HepG2 (cell line): ENCODE data around the gene TMCO6. TPM values are rescaled to one million over a fixed set of nuclear protein-coding genes. Genes with fewer than 3 reads are reported as not detected.

Experiments used
- ATF5 ChIP-seq: sonication (generic); formaldehyde crosslinking; IDR thresholded peaks from 2 replicates; pipeline ENCODE4 v1.4.0; 2020; ENCODE audit warnings: mild to moderate bottlenecking, low read depth, missing genetic modification reagents
- ATRX ChIP-seq: sonication (generic); formaldehyde crosslinking; IDR thresholded peaks from 2 replicates; pipeline ENCODE4 v1.4.0; 2020; ENCODE audit warnings: missing genetic modification reagents, borderline replicate concordance
- BATF2 ChIP-seq: sonication (generic); formaldehyde crosslinking; IDR thresholded peaks from 2 replicates; pipeline ENCODE4 v1.8.0; 2022; ENCODE audit warnings: mild to moderate bottlenecking, missing genetic modification reagents, moderate library complexity
- CAMTA2 ChIP-seq: sonication (generic); formaldehyde crosslinking; IDR thresholded peaks from 2 replicates; pipeline ENCODE4 v1.4.0; 2020; ENCODE audit warnings: mild to moderate bottlenecking, missing genetic modification reagents, borderline replicate concordance
- FOXA1 ChIP-seq, 2 experiments: fragments of 450-650 bp in 1 of 2; sonication (generic) in 1 of 2; formaldehyde crosslinking in 1 of 2; IDR thresholded peaks; 2 replicates each; pipeline versions ENCODE4 v1.4.0 to v1.6.1; 2016 to 2020; ENCODE audit warnings: missing genetic modification reagents in 1 of 2
- KAT7 ChIP-seq: IDR thresholded peaks from 2 replicates; pipeline ENCODE4 v1.6.1; 2018; ENCODE audit warnings: borderline replicate concordance, missing compliant biosample characterization
- KDM5B ChIP-seq: sonication (generic); formaldehyde crosslinking; IDR thresholded peaks from 2 replicates; pipeline ENCODE4 v1.4.0; 2020; ENCODE audit warnings: missing genetic modification reagents, mild to moderate bottlenecking, borderline replicate concordance
- MAFF ChIP-seq: IDR thresholded peaks from 2 replicates; pipeline ENCODE4 v1.6.1; 2011; ENCODE audit warnings: low read depth, low read length, improper control_type of control experiment
- NCOA2 ChIP-seq: sonication (generic); formaldehyde crosslinking; IDR thresholded peaks from 2 replicates; pipeline ENCODE4 v1.8.0; 2022; ENCODE audit warnings: inconsistent platforms
- NFIB ChIP-seq: sonication (generic); formaldehyde crosslinking; IDR thresholded peaks from 2 replicates; pipeline ENCODE4 v1.9.0; 2021; ENCODE audit warnings: missing genetic modification reagents, mild to moderate bottlenecking, borderline replicate concordance
- PHF5A ChIP-seq: IDR thresholded peaks from one replicate; pipeline ENCODE4 v1.6.1; 2018; ENCODE audit warnings: low read depth, missing genetic modification reagents; ENCODE audit not compliant: unreplicated experiment
- RBAK ChIP-seq: sonication (generic); formaldehyde crosslinking; IDR thresholded peaks from 2 replicates; pipeline ENCODE4 v1.5.1; 2020; ENCODE audit warnings: mild to moderate bottlenecking, missing genetic modification reagents
- SMYD3 ChIP-seq: sonication (generic); formaldehyde crosslinking; IDR thresholded peaks from 2 replicates; pipeline ENCODE4 v1.8.1; 2023; ENCODE audit warnings: mild to moderate bottlenecking, missing genetic modification reagents
- SPEN ChIP-seq: sonication (generic); formaldehyde crosslinking; IDR thresholded peaks from 2 replicates; pipeline ENCODE4 v1.5.1; 2020; ENCODE audit warnings: low read depth, mild to moderate bottlenecking, missing genetic modification reagents
- TCF7 ChIP-seq: sonication (generic); IDR thresholded peaks from 2 replicates; pipeline ENCODE4 v1.6.1; 2016; ENCODE audit warnings: antibody characterized with exemption, low read depth
- ZBTB46 ChIP-seq: sonication (generic); formaldehyde crosslinking; IDR thresholded peaks from 2 replicates; pipeline ENCODE4 v1.4.0; 2020; ENCODE audit warnings: mild to moderate bottlenecking, missing genetic modification reagents, borderline replicate concordance
- ZFP90 ChIP-seq: sonication (generic); formaldehyde crosslinking; IDR thresholded peaks from 2 replicates; pipeline ENCODE4 v1.8.0; 2022; ENCODE audit warnings: missing genetic modification reagents, mild to moderate bottlenecking, inconsistent platforms, borderline replicate concordance
- ZFYVE20 ChIP-seq: sonication (generic); formaldehyde crosslinking; IDR thresholded peaks from 2 replicates; pipeline ENCODE4 v1.8.0; 2023; ENCODE audit warnings: low read depth, mild to moderate bottlenecking, moderate library complexity, missing genetic modification reagents, borderline replicate concordance
- ZNF746 ChIP-seq: sonication (generic); formaldehyde crosslinking; IDR thresholded peaks from 2 replicates; pipeline ENCODE4 v1.8.0; 2022; ENCODE audit warnings: mild to moderate bottlenecking, missing genetic modification reagents
- ZNF747 ChIP-seq: sonication (generic); formaldehyde crosslinking; IDR thresholded peaks from 2 replicates; pipeline ENCODE4 v1.8.1; 2023; ENCODE audit warnings: missing genetic modification reagents, mild to moderate bottlenecking, borderline replicate concordance
- ZNF766 ChIP-seq: sonication (generic); formaldehyde crosslinking; IDR thresholded peaks from 2 replicates; pipeline ENCODE4 v1.5.0; 2020; ENCODE audit warnings: missing genetic modification reagents, borderline replicate concordance
- polyA plus RNA-seq, 8 experiments: library from polyadenylated mRNA; depleted of rRNA in 3 of 8; stranded (reverse) in 7 of 8; unstranded in 1 of 8; fragments of >200 nt; fragmentation: Illumina TruSeq in 4 of 8; extraction: Trizol in 4 of 8; gene quantifications; 2 replicates each; pipeline versions ENCODE4 v1.2.1 to v1.2.3, GENCODE V29; 2011 to 2016; ENCODE audit warnings: low read depth in 4 of 8, missing spikeins in 1 of 8, mixed read lengths in 1 of 8; ENCODE audit not compliant: insufficient read depth in 1 of 8
- total RNA-seq, 5 experiments: library from RNA; depleted of rRNA; stranded (reverse); fragments of >200 nt; fragmentation: Illumina TruSeq; extraction: Trizol; gene quantifications; 2 replicates each; pipeline ENCODE4 v1.2.3, GENCODE V29; 2016; ENCODE audit warnings: low read depth in 1 of 5
- TF ChIP-seq, protein P1 (sequence below): sonication (generic); formaldehyde crosslinking; IDR thresholded peaks from 2 replicates; pipeline ENCODE4 v1.5.0; 2020; ENCODE audit warnings: missing genetic modification reagents
- TF ChIP-seq, protein P2 (sequence below): IDR thresholded peaks from 2 replicates; pipeline ENCODE4 v1.6.1; 2016; ENCODE audit warnings: mild to moderate bottlenecking
- TF ChIP-seq, protein P3 (sequence below): sonication (generic); formaldehyde crosslinking; IDR thresholded peaks from 2 replicates; pipeline ENCODE4 v1.4.0; 2020; ENCODE audit warnings: mild to moderate bottlenecking, missing genetic modification reagents

TMCO6 gene
- total and polyA plus RNA-seq, 2 of the 13 experiments (the other 11 are each of a cell fraction or from before 2014, with no cell fraction given): 16.6 to 28.2 TPM

DNA sequence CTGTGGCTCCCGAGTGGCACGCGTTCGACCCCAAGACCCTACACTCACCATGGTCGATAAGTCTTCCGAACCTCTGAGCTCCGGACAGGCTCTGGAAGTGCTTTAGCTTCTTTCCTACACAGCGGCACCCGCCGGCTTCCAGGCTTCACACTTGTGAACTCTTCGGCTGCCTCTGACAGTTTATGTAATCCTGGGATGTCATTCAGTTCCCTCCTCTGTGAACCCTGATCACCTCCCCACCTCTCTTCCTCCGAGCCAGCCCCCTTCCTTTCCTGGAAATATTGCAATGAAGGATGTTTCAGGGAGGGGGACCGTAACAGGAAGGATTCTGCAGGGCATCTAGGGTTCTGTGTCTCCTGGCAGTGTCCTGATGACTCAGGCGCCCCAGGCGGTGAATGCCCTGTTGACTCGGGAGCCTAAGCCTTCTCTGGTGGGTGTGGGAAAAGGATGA, 6.2 kb upstream of the TMCO6 start, which contains the start of gene CD14 (continued):
- TF ChIP-seq ATF5 (CRISPR knock-in tag): no peak
- no peak for TF ChIP-seq FOXA1 (IDR thresholded peaks at IDR 0.05)
- peak; percentile 50; the same call in 1 of the 2 replicates for TF ChIP-seq FOXA1 (CRISPR knock-in tag; IDR thresholded peaks at IDR 0.05)
- TF ChIP-seq SMYD3 (CRISPR knock-in tag): no peak
- no peak for TF ChIP-seq ZBTB46 (CRISPR knock-in tag)
- no peak for TF ChIP-seq KDM5B (CRISPR knock-in tag)
- no peak for TF ChIP-seq ZFP90 (CRISPR knock-in tag)
- no peak for TF ChIP-seq KAT7
- 0 out of 2 replicates have a peak, but pooled peaks have one; percentile 61 for TF ChIP-seq ZNF747 (CRISPR knock-in tag)
- TF ChIP-seq TCF7: no peak
- TF ChIP-seq BATF2 (CRISPR knock-in tag): no peak
- TF ChIP-seq NFIB (CRISPR knock-in tag): no peak
- peak; percentile 32; the same call in 1 of the 2 replicates for TF ChIP-seq NCOA2
- TF ChIP-seq, protein P1, sequence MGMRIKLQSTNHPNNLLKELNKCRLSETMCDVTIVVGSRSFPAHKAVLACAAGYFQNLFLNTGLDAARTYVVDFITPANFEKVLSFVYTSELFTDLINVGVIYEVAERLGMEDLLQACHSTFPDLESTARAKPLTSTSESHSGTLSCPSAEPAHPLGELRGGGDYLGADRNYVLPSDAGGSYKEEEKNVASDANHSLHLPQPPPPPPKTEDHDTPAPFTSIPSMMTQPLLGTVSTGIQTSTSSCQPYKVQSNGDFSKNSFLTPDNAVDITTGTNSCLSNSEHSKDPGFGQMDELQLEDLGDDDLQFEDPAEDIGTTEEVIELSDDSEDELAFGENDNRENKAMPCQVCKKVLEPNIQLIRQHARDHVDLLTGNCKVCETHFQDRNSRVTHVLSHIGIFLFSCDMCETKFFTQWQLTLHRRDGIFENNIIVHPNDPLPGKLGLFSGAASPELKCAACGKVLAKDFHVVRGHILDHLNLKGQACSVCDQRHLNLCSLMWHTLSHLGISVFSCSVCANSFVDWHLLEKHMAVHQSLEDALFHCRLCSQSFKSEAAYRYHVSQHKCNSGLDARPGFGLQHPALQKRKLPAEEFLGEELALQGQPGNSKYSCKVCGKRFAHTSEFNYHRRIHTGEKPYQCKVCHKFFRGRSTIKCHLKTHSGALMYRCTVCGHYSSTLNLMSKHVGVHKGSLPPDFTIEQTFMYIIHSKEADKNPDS (CRISPR knock-in tag): no peak
- no peak for TF ChIP-seq PHF5A
- TF ChIP-seq ZFYVE20 (CRISPR knock-in tag): no peak
- TF ChIP-seq ZNF746 (CRISPR knock-in tag): no peak
- TF ChIP-seq ATRX: no peak
- 0 out of 2 replicates have a peak, but pooled peaks have one; percentile 23 for TF ChIP-seq SPEN (CRISPR knock-in tag)
- no peak for TF ChIP-seq CAMTA2
- no peak for TF ChIP-seq RBAK (CRISPR knock-in tag)
- no peak for TF ChIP-seq ZNF766 (CRISPR knock-in tag)
- TF ChIP-seq, protein P2, sequence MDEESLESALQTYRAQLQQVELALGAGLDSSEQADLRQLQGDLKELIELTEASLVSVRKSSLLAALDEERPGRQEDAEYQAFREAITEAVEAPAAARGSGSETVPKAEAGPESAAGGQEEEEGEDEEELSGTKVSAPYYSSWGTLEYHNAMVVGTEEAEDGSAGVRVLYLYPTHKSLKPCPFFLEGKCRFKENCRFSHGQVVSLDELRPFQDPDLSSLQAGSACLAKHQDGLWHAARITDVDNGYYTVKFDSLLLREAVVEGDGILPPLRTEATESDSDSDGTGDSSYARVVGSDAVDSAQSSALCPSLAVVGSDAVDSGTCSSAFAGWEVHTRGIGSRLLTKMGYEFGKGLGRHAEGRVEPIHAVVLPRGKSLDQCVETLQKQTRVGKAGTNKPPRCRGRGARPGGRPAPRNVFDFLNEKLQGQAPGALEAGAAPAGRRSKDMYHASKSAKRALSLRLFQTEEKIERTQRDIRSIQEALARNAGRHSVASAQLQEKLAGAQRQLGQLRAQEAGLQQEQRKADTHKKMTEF: peak; percentile 19; the same call in 1 of the 2 replicates
- TF ChIP-seq, protein P3, sequence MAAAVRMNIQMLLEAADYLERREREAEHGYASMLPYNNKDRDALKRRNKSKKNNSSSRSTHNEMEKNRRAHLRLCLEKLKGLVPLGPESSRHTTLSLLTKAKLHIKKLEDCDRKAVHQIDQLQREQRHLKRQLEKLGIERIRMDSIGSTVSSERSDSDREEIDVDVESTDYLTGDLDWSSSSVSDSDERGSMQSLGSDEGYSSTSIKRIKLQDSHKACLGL (CRISPR knock-in tag): no peak
- TF ChIP-seq MAFF: no peak
